ENCODE data around the gene CNKSR1.
"Not testable (repeated sequence)": the region's sequence is repeated elsewhere in the genome, so short reads cannot be mapped to it uniquely, and the experiment has no call there.

Gene CNKSR1

DNA sequence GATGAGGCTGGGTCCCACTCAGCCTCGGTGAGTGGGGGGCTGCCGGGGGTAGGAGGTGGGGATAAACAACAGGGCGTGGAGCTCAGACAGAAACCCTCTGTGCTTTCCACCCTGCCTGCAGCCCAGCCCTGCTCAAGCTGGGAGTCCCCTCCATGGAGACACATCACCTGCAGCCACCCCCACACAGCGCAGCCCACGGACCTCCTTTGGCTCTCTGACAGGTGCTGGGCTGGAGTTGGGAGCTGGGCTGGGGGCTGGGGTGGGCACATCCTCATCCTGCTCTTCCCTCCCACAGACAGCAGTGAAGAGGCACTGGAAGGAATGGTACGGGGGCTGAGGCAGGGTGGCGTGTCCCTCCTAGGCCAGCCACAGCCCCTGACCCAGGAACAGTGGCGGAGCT, 11.2 kb downstream of the CNKSR1 start:
- no peak for DNase-seq

DNA sequence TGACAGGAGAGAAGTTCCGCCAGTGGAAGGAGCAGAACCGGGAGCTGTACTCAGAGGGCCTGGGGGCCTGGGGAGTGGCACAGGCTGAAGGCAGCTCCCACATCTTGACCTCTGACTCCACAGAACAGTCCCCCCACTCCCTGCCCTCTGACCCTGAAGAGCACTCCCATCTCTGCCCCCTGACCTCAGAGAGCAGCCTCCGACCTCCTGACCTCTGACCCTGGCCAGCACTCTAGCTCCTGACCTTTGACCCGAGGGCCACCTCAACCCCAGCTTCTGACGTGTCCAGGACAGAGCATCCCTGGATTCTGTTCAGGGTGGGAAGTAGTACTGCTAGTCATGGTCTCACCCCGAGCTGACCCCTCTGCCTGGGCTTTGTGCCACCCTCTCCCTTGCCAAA, 12.0 kb downstream of the CNKSR1 start:
- DNase-seq: no peak

DNA sequence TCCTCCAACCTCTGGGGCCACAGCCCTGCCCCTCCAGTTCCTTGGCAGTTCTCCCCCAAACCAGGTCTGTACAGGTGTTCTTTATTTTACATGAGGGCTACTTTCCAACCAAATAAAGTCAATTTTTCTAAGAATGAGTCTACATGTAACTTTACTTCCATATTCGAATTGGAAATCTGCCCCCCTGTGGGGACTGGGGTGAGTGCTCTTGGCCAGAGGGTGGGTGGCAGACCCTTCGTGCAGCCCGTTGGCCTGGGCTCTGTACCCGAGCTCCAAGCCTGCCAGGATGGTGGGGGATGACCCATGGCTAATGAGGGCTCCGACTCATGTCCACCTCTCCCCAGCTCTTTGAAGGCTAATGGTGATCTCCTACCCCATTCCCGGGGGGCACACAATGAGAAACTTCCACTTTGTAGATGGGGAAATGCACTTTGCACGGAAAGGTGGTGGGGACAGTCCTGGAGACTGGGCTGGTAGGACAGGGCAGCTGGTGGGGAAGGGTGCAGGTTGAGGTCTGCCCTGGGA, 12.5 kb downstream of the CNKSR1 start:
- DNase-seq: no peak

DNA sequence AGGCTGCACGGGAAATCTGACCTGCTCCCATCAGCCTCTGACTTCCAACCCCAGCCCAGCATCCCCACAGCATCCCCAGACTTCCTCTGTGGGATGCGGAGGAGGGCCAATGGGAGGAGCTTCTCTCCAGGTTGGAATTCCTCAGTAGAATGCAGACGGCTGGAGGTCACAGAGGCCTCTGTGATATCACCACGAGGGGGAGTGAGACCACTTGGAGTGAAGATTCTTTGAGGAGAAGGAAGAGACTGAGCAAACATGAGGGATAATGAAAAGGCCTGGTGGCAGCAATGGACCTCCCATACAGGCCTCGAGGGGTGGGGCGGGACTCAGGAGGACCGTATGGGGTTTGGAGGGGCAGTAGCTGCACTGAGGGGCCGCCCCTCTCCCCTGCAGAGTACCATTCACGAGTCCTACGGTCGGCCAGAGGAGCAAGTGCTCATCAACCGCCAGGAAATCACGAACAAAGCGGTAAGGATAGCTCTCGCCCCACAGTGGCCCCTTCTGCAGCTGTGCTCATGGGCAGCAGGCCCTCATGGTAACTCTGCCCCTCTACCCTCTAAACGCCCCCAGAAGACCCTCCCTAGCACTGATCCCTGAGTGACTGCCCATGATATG, 13.2 kb downstream of the CNKSR1 start, which contains the start of gene CATSPER4:
Gene CATSPER4, plus strand, starts transcription at position 230 of the 615 bp plus-strand sequence. Its CDS starts 26 bp downstream, at position 256.
- no peak for DNase-seq

DNA sequence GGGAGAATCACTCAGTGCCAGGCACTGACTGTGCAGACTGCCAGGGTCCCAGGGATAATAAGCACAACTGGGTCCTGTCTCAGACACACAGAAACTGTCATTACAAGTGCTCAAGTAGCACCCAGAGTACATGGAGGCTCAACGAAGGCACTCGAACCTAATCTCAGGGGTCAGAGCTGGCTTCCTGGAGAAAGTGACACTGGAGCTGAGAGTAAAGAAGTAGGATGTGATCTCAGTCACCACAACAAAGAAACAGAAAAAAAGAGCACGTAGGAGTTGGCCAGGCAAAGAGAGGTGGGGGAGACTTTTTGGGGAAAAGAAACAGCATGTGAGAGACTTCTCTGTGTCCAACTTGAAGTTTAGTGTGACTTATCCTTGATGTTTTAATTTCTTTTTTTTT, 14.4 kb downstream of the CNKSR1 start:
- DNase-seq: no peak

DNA sequence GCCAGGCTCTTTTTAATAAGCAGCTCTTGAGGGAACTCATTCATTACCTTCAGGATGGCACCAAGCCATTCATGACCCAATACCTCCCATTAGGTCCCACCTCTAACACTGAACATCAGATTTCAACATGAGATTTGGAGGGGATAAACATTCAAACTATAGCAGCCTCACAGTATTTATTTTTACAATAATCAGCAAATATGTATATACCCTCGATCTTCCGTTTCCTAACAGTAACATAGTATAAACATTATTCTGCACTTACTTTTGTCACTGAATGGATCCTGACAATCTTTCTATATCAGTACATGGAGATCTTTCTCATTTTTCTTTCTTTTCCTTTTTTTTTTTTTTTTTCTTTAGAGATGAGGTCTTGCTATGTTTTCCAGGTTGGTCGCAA, 18.5 kb downstream of the CNKSR1 start:
- no peak for DNase-seq

DNA sequence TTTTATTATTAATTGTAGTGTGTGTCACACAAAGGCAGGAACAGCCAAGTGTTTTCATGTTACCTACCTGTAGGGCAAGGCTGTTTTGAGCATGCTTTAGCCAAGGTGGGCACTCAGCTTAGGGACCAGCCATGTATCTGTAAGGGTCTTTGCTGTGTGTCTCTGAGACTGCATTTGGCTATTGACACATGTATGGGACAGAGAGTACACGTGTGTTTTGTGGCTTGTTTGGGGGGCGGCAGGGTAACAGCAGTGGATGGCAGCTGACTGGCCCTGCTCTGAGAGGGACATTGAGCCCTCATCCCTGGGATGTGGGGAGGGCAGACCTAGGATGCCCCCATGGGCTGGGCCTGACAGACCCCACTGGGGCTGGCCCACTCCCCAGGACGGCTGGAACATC, 20.0 kb downstream of the CNKSR1 start:
- DNase-seq: no peak

DNA sequence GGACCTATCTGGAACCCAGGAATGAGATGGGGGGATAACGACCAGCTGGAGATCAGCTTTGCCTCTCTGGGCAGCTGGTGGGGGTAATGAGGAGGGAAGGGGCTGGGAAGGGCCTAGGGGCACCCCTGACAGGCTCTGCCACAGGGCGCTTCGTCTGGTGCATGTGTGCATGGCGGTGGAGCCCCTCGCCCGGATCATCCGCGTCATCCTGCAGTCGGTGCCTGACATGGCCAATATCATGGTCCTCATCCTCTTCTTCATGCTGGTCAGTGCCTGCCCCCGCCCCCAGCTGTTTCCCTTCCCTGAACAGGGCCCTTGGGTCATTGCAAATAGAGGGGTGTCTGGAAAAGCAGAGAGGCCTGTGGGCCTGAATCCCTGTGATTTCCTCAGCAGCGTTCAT, 20.5 kb downstream of the CNKSR1 start:
- no peak for DNase-seq

DNA sequence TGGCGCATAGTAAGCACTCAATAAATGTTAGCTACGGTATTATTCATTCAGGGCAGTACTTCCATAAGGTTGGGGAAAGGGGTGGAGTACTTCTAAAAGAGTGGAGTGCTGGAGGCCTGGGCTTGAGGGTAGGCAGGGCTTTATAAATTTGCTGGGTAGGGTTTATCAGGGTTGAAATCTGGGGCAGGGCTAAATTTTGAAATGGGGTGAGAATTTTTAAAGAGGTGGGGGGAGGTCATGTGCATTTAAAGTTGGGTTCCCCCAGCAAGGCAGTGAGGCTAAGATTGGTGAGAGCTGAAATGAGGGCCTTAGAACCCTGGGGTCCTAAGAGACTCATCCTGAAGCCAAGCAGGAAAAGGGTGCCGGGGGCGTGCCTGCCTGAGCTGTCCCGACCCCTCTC, 23.1 kb downstream of the CNKSR1 start:
- no peak for DNase-seq

DNA sequence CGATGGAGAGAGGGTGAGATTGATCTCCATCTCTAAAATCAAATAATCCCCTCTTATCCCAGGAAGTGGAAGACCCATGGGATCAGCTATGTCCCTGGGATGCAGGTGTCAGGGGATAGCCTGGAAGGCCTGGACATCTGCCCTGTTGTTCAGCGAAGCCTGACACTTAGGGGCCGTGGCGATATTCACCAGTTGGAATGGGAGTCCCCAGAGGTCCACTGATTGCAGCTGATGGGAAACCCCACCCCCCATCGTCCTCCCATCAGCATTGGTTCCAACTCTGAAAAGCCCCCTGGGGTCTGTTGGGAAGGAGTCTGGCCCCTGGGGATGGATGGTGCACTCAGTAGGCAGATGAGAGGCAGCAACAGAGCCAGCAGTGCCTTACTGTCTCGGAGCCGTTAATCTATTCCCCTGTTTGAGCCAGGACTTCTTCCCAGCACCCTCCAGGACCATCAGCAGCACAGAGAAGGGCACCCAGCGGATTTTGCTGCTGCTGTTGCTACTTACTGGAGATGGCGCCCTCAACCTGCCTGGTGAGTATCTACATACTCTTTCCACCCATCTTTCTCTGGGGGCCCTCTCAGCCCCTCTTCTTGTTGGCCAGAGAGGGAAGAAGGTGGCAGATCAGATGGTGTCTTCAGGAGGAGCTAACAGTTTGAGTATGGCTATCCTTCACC, 26.5 kb downstream of the CNKSR1 start:
- DNase-seq: no peak

DNA sequence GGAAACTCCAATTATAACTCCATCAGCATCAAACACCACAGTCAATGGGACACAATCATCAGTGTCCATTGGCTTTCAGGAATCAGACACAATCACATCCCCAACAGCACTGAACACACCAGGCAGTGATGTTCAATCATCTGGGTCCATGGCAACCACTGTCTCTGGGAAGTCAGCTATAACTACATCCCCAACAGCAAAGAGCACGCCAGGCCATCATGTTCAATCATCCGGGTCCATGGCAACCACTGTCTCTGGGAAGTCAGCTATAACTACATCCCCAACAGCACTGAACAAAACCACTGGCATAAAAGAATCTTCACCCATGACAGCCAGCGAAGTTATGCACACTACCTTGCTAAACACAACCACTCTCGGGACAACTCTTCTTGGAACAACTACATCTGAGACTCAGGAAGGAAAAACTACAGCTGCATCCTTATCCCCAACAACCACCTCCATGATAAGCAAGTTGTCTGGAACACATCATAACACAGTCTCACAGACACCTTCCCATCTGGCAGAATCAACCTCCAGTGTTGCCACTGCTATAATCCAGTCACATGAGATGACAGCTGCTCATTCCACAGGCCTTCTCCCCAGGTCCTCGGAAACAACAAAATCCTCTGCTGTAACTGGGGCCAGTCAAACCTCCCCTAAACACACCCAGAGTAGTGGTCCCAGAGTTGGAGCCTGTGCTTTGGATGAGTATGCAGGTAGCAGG, 33.0 kb downstream of the CNKSR1 start:
- no peak for DNase-seq

DNA sequence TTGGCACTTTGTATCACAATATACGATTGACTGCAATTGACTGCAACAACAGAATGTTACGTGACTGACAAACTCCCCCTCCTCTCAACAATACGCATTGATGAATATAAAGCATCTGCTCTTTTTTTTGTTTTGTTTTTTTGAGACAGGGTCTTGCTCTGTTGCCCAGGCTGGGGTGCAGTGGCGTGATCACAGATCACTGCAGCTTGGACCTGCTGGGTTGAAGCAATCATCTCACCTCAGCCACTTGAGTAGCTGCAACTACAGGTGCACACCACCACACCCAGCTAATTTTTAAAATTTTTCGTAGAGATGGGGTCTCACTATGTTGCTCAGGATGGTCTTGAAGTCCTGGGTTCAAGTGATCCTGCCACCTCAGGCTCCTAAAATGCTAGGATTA, 35.4 kb downstream of the CNKSR1 start:
- no peak for DNase-seq

DNA sequence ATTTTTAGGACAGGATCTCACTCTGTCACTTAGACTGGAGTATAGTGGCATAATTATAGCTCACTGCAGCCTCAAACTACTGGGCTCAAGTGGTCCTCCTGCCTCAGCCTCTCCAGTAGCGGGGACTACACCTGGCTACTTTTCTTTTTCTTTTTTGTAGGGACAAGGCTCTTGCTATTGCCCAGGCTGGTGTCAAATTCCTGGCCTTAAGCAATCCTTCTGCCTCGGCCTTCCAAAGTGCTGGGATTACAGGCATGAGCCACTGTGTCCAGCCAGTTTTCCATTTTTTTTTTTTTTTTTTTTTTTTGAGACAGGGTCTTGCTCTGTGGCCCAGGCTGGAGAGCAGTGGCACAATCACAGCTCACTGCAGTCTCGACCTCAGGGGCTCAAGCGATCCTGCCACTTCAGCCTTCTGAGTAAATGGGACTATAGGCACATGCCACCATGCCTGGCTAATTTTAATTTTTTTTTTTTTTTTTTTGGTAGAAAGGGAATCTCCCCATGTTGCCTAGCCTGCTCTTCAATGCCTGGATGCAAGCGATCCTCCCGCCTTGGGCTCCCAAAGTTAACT, 36.1 kb downstream of the CNKSR1 start:
- DNase-seq: no peak

DNA sequence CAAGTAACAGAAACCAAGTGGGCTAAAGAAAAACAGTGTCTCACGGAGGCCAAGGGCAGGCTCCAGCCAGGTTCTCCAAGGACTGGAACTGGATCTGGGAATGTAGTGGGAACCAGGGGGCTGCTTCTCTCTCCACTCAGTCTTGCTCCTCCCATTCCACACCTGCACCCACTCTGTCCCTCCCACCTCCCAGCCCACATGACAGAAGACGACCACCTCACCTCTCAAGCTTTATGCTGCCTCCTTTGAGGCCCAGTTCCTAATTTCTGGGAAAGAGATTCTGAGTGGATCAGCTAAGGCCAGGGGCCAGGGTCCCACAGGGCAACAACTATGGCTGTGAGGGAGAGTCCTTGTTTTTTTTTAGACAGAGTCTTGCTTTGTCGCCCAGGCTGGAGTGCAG, 38.0 kb downstream of the CNKSR1 start:
- DNase-seq: no peak

DNA sequence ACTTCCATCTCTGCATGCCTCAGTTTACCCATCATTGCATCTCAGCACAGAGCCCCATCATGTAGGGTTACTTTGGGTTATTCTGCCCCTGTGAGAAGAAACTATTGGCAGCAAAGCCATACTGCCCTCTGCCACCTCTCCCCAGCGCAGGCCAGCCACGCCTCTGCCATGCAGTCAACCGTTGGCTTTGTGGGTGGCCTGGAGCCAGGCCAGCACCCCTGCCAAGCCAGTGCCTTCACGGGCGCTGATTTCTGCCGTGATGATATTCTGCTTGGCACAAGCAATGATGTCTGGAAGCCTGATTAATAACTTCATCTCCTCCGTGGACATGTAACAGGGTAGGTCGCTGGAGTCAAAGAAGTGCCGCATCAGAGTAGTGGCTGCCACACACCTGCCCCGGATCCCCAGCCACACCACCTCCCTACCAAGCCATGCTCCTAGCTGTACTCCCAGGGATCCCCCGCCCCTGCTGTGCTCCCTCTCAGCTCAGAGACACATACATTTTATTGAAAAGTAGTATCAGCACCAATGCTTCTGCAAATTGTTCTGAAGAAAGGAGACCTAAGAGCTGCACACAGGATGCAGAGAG, 41.7 kb downstream of the CNKSR1 start:
- DNase-seq: peak; percentile 46

DNA sequence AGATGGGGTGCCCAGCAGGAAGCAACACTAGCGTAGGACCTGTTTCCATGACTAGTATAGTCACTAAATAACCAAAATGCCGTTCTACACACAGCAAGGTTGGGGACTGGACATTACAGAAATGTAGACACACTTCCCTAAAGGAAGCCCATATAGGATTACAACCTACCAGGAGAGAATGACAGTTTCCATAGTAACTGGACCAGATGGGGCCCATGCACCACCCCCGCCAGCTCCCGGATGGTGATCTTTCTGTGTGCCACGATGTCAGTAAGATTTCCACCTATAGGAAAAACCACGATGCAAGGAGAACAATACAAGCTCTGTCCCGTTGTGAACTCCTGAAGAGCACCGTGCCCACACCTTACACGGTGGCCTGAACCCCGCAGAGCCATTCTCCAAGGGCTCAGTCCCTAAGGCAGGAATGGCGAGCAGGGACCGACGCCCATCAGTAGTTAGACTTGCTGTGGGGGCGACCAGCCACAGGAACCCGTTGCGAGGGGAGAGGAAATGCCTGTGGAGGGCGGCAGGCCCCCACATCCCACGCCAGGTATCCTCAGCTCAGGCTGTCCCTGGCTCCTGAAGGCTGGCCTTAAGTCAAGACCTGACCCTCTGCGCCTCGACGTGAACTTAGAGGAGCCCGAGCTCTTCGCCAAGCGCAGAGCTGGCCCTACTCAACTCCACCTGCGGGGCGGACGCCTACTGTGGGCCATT, 43.1 kb downstream of the CNKSR1 start:
- no peak for DNase-seq

DNA sequence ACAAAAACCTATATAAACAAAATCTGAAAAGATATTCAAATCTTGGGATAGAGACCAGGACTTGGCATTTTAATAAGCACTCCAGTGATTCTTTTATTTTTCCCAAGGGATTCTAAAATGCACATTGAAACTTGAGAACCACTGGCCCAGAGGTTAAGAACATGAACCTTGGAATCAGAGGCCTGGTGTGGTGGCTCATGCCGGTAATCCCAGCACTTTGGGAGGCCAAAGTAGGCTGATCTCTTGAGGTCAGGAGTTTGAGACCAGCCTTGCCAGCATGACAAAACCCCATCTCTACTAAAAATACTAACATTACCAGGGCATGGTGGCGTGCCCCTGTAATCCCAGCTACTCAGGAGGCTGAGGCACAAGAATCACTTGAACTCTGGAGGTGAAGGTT, 43.8 kb downstream of the CNKSR1 start:
- no peak for DNase-seq

DNA sequence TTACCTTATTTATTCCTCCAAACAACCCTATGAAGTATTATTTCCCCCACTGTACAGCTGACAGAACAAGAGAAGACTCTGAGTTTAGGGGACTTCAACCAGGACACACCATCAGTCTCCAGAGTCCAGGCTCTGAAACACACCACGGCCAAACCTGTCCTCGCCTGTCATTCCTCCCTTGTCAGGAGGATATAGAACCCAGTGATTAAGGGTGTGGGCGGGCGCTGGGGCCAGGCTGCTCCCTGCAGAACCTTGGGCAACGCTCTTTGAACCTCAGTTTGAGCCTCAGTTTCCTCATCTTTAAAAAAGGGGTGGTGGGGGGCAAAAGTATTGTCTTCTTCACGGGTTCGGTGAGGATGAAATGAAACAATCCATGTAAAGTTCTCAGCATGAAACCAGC, 47.3 kb downstream of the CNKSR1 start:
- DNase-seq: no peak

DNA sequence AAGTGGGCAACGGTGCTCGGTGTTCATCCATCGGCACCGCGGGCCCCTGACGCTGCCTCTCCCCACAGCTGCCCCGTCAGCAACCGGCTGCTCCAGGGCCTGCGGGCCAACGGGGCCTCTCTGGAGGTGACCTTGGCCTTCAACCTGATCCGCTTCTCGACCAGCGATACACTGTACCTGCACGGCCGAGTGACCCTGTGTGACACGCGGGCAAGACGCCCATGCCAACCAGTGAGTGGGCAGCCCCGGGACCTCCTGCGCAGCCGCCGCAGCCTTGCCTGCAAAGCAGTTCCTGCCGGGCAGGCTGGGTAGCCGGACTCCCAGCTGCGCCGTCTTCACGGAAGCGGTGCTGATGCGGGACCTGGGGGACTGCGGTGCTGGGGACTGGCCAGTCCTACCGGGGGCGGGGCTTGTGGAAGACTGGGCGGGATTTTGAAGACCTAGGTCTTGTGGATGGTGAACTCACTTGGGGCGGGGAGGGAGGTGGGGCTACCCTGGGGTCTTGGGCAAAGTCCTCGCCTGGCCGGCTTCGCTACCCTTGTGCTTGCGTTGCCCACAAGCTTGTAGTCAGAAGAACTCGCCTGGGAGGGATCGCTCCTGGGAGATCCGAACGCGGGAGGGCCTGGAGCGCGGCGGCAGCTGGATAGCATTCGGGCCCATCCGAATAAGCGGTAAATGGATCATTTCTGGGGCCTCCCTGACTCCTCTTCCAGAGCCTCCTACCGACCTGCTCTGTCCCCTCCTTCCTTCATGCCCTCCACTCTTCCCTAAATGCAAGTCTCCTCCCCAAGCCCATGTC, 47.9 kb downstream of the CNKSR1 start:
- DNase-seq: no peak

DNA sequence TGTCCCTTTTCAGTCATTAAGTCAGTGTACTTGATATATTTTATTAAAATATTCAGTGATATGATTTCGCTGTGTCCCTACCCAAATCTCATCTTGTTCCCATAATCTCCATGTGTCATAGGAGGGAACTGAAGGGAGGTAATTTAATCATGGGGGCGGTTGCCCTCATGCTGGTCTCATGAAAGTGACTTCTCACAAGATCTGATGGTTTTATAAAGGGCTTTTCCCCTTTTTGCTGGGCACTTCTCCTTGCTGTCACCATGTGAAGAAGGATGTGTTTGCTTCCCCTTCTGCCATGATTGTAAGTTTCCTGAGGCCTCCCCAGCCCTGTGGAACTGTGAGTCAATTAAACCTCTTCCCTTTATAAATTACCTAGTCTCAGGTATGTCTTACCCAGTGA, 53.4 kb downstream of the CNKSR1 start:
- not testable (repeated sequence) for DNase-seq

DNA sequence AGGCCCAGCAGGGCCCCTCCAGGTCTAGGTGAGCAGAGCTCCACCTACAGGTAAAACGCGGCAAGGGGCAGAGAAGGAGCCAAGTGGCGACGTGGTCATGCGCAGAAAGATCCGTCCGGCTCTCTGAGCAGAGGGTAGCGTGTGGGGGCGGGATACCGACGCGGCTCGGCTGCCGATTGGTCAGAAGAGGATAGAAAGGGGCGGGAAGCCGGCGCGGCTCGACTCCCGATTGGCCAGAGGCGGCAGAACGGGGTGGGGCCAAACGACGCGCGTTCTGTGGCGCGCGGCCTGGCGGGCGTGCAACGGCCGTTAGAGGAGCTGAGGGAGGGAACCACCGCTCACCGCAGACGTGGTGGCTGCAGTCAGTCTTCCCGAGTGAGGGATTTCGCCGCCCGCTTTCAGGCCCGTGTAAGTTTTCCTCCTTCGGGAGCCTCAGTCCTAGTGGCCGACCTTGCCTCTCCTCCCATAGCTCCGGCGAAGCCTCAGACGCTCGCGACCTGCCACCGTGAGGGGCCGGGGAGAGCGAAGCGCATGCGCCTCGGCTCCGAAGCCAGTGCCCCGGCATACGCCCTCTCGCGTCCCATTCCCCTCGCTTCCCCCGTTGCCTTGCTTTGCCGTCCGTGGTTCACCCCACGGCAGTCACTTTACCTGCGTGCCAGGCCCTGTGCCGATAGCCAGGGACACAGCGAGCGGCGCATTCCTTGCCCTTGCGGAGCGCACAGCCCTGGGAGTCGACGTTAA, 56.8 kb downstream of the CNKSR1 start, which contains the start of gene CEP85:
Gene CEP85, plus strand, starts transcription at position 298 of the 741 bp plus-strand sequence. CDS start 5,584 bp downstream, outside the sequence.
- peak; percentile 97 for DNase-seq
